Smooth muscle cell (in vitro differentiated cells): ENCODE results near the gene RELN. TPM values are rescaled to one million over a fixed set of nuclear protein-coding genes. Genes with fewer than 3 reads are reported as not detected.
"Not testable (repeated sequence)": the region's sequence is repeated elsewhere in the genome, so short reads cannot be mapped to it uniquely, and the experiment has no call there.

Experiments used
- DNase-seq: peaks from one replicate; lab custom pipeline; 2025; ENCODE audit not compliant: unreplicated experiment; lab: John Stamatoyannopoulos, UW
- H2AFZ ChIP-seq: fragments of 200-600 bp; sonication (generic); 2 replicates; pipeline ENCODE4 v1.6.0; 2016; ENCODE audit warnings: antibody characterized with exemption, low read depth, mild to moderate bottlenecking
- H3F3A ChIP-seq: fragments of 200-600 bp; sonication (generic); 2 replicates; pipeline ENCODE4 v1.6.0; 2017; ENCODE audit warnings: antibody characterized with exemption, low read depth
- H3K27ac ChIP-seq: fragments of 200-600 bp; sonication (generic); 2 replicates; pipeline ENCODE4 v1.5.1; 2016; ENCODE audit warnings: low read depth, mild to moderate bottlenecking
- H3K27me3 ChIP-seq: fragments of 200-600 bp; sonication (generic); 2 replicates; pipeline ENCODE4 v1.6.1; 2016; ENCODE audit warnings: low read depth, mild to moderate bottlenecking
- H3K36me3 ChIP-seq: fragments of 200-600 bp; sonication (generic); 2 replicates; pipeline ENCODE4 v1.5.1; 2016; ENCODE audit warnings: low read depth
- H3K4me1 ChIP-seq: fragments of 200-600 bp; sonication (generic); 2 replicates; pipeline ENCODE4 v1.5.1; 2016; ENCODE audit warnings: low read depth
- H3K4me2 ChIP-seq: fragments of 200-600 bp; sonication (generic); 2 replicates; pipeline ENCODE4 v1.6.0; 2016; ENCODE audit warnings: mild to moderate bottlenecking
- H3K4me3 ChIP-seq: fragments of 200-600 bp; sonication (generic); 2 replicates; pipeline ENCODE4 v1.5.1; 2016; ENCODE audit warnings: mild to moderate bottlenecking
- H3K79me2 ChIP-seq: fragments of 200-600 bp; sonication (generic); 2 replicates; pipeline ENCODE4 v1.6.0; 2016; ENCODE audit warnings: low read depth, mild to moderate bottlenecking
- H3K9ac ChIP-seq: fragments of 200-600 bp; sonication (generic); 2 replicates; pipeline ENCODE4 v1.6.0; 2016; ENCODE audit warnings: low read depth
- H3K9me3 ChIP-seq: fragments of 200-600 bp; sonication (generic); replicated peaks from 2 replicates; pipeline ENCODE4 v1.5.1; 2016; ENCODE audit warnings: low read depth
- H4K20me1 ChIP-seq: fragments of 200-600 bp; sonication (generic); 2 replicates; pipeline ENCODE4 v1.6.0; 2016; ENCODE audit warnings: low read depth
- WGBS: methylation state at CpG from one replicate; pipeline ENCODE4 v1.1.7; 2016; ENCODE audit warnings: low lambda C conversion rate; 5-methylcytosine and 5-hydroxymethylcytosine counted together
- polyA plus RNA-seq: library from polyadenylated mRNA; unstranded; fragments of >200 nt; fragmentation: Nextera tagmentation; extraction: Ambion mirVana; gene quantifications from 2 replicates; pipeline ENCODE4 v1.2.1, GENCODE V29; 2016
- total RNA-seq: library from RNA; depleted of rRNA; stranded (reverse); fragments of >200 nt; gene quantifications from 2 replicates; pipeline ENCODE4 v1.2.3, GENCODE V29; 2014
- TF ChIP-seq, protein P1 (sequence below): fragments of 200-600 bp; sonication (generic); IDR thresholded peaks from 2 replicates; pipeline ENCODE4 v1.5.1; 2017; ENCODE audit warnings: borderline replicate concordance, mild to moderate bottlenecking, antibody characterized with exemption; ENCODE audit not compliant: insufficient read depth, poor library complexity, severe bottlenecking

The RELN gene
- total and polyA plus RNA-seq, 2 experiments from 2014 or later = 0.90 TPM; not detected in 1

- TF ChIP-seq, protein P1, sequence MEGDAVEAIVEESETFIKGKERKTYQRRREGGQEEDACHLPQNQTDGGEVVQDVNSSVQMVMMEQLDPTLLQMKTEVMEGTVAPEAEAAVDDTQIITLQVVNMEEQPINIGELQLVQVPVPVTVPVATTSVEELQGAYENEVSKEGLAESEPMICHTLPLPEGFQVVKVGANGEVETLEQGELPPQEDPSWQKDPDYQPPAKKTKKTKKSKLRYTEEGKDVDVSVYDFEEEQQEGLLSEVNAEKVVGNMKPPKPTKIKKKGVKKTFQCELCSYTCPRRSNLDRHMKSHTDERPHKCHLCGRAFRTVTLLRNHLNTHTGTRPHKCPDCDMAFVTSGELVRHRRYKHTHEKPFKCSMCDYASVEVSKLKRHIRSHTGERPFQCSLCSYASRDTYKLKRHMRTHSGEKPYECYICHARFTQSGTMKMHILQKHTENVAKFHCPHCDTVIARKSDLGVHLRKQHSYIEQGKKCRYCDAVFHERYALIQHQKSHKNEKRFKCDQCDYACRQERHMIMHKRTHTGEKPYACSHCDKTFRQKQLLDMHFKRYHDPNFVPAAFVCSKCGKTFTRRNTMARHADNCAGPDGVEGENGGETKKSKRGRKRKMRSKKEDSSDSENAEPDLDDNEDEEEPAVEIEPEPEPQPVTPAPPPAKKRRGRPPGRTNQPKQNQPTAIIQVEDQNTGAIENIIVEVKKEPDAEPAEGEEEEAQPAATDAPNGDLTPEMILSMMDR = no peak
- no peaks in the 10 kb centered on the region for H3K36me3 ChIP-seq
- H3K4me3 ChIP-seq = no peak overlapping the region
- H3K79me2 ChIP-seq = no peaks in the 10 kb centered on the region
- no peaks in the 10 kb centered on the region for H3K4me1 ChIP-seq
- no peak overlapping the region for H3K27ac ChIP-seq
- no peaks in the 10 kb centered on the region for H3K27me3 ChIP-seq
- no peak overlapping the region for H2AFZ ChIP-seq
- H3K4me2 ChIP-seq = no peak overlapping the region
- no peaks in the 10 kb centered on the region for H3K9me3 ChIP-seq
- WGBS = 20% methylated on average over 1 of the region's 1 CpG
- no peaks in the 10 kb centered on the region for H4K20me1 ChIP-seq
- no peaks in the 10 kb centered on the region for H3F3A ChIP-seq
- DNase-seq = no peak
- H3K9ac ChIP-seq = no peak overlapping the region
These were observed 73.6 kb downstream of the RELN start for GRCh38 chr7:103915680-103916357.

- 70% methylated on average over 6 of the region's 6 CpGs for WGBS
These were observed 75.1 kb downstream of the RELN start for GRCh38 chr7:103914147-103914899.

DNA sequence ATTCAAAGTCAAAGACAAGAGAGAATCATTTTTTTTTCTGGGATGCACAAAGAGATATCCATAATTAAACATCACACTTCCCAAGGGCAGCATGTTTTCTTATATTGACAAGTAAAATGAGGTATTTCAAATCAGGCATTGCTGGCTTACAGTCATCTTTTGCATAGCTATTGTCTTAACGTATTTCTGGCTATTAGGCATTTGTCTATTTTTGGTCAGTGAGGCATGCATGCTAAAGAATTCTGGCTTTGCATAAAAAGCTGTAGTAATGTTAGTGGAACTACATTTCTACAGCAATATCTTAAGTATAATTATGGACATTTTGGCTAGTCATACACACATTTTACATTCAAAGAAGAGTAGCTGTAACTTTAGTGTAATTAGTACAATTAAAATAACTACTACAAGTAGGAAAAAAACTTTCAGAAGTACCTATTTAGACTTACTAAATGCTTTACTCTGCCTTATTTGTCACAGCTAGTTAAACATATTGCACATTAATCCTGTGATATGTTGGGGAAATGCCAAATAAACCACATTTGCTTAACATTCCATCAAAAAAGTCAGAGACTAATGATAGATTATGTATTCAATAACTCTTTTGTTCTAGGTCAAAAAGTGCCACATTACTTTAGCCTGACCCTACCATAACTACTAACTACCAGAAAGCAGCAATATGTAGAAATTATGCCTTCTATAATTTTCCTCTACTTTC, 76.4 kb downstream of the RELN start:
- WGBS = 33% methylated on average over 1 of the region's 1 CpG
- no peaks in the 10 kb centered on the region for H3K36me3 ChIP-seq

More at GRCh38 chr7:103914147-103914899, 75.1 kb downstream of the RELN start:
- H3K4me1 ChIP-seq = no peaks in the 10 kb centered on the region
- no peak overlapping the region for H3K27ac ChIP-seq
- no peaks in the 10 kb centered on the region for H3K9me3 ChIP-seq
- TF ChIP-seq, protein P1 = no peak
- no peak overlapping the region for H3K9ac ChIP-seq
- H3K79me2 ChIP-seq = no peaks in the 10 kb centered on the region
- H2AFZ ChIP-seq = no peak overlapping the region
- no peaks in the 10 kb centered on the region for H3F3A ChIP-seq
- H3K4me2 ChIP-seq = no peak overlapping the region
- H4K20me1 ChIP-seq = no peaks in the 10 kb centered on the region
- H3K36me3 ChIP-seq = no peaks in the 10 kb centered on the region
- H3K27me3 ChIP-seq = no peaks in the 10 kb centered on the region
- H3K4me3 ChIP-seq = no peak overlapping the region
- DNase-seq = no peak

DNA sequence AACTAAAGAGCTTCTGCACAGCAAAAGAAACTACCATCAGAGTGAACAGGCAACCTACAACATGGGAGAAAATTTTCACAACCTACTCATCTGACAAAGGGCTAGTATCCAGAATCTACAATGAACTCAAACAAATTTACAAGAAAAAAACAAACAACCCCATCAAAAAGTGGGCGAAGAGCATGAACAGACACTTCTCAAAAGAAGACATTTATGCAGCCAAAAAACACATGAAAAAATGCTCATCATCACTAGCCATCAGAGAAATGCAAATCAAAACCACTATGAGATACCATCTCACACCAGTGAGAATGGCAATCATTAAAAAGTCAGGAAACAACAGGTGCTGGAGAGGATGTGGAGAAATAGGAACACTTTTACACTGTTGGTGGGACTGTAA, 78.4 kb downstream of the RELN start:
- H3K27ac ChIP-seq, H3K27me3 ChIP-seq, H3K9me3 ChIP-seq, H3K4me2 ChIP-seq, DNase-seq, H4K20me1 ChIP-seq, H3F3A ChIP-seq, H3K79me2 ChIP-seq, H3K4me3 ChIP-seq, H3K9ac ChIP-seq, H2AFZ ChIP-seq, H3K36me3 ChIP-seq, H3K4me1 ChIP-seq: not testable (repeated sequence)
- WGBS = 100% methylated on average over 1 of the region's 1 CpG

More for the DNA sequence above, 76.4 kb downstream of the RELN start:
- no peak for DNase-seq
- no peaks in the 10 kb centered on the region for H3K79me2 ChIP-seq
- H3K4me3 ChIP-seq = no peak overlapping the region
- no peaks in the 10 kb centered on the region for H3F3A ChIP-seq
- no peaks in the 10 kb centered on the region for H4K20me1 ChIP-seq
- H2AFZ ChIP-seq = no peak overlapping the region
- H3K9me3 ChIP-seq = no peaks in the 10 kb centered on the region
- TF ChIP-seq, protein P1 = no peak
- H3K4me2 ChIP-seq = no peak overlapping the region
- H3K4me1 ChIP-seq = no peaks in the 10 kb centered on the region
- H3K27me3 ChIP-seq = no peaks in the 10 kb centered on the region
- H3K27ac ChIP-seq = no peak overlapping the region
- no peak overlapping the region for H3K9ac ChIP-seq
